NCI-H1417 treated with DMSO at 0.1 percent for 48 hours (cell line): Measurements from ENCODE around the gene AGRN.
"Not testable (repeated sequence)": the region's sequence is repeated elsewhere in the genome, so short reads cannot be mapped to it uniquely, and the experiment has no call there.

Experiments
- DNase-seq: peaks from one replicate; lab custom pipeline; 2025; lab: John Stamatoyannopoulos, UW

Gene AGRN

GRCh38 chr1:1001057-1001783 is 18.7 kb upstream of the AGRN start:
- no peak for DNase-seq

GRCh38 chr1:1003618-1004419 is 16.1 kb upstream of the AGRN start:
- DNase-seq = no peak

GRCh38 chr1:1004420-1004779 is 15.5 kb upstream of the AGRN start:
- no peak for DNase-seq

- no peak for DNase-seq
These were observed 14.9 kb upstream of the AGRN start for GRCh38 chr1:1004780-1005697.

GRCh38 chr1:1005774-1006304 is 14.1 kb upstream of the AGRN start:
- DNase-seq = no peak

GRCh38 chr1:1006305-1007159 is 13.4 kb upstream of the AGRN start:
- DNase-seq = no peak

- DNase-seq = not testable (repeated sequence)
These were observed 9.8 kb upstream of the AGRN start for GRCh38 chr1:1010131-1010530.

- DNase-seq = no peak
These were observed 8.4 kb upstream of the AGRN start for GRCh38 chr1:1011396-1011949.

GRCh38 chr1:1012736-1013104 is 7.2 kb upstream of the AGRN start:
- not testable (repeated sequence) for DNase-seq

GRCh38 chr1:1013105-1013921 is 6.6 kb upstream of the AGRN start, which contains the start of gene ISG15:
Gene ISG15, plus strand, starts transcription at chr1:1013497. Its CDS starts 77 bp downstream, at chr1:1013574.
- no peak for DNase-seq

GRCh38 chr1:1013922-1014648 is 5.8 kb upstream of the AGRN start:
- no peak for DNase-seq

- no peak for DNase-seq
These were observed 4.9 kb upstream of the AGRN start for GRCh38 chr1:1014799-1015681.

- not testable (repeated sequence) for DNase-seq
These were observed 2.3 kb upstream of the AGRN start for GRCh38 chr1:1017397-1018320.

GRCh38 chr1:1018321-1018685 is 1.6 kb upstream of the AGRN start:
- DNase-seq = not testable (repeated sequence)

GRCh38 chr1:1019122-1019999 is 559 bp upstream of the AGRN start:
- no peak for DNase-seq

- DNase-seq = no peak
These were observed 592 bp downstream of the AGRN start for GRCh38 chr1:1020415-1021009.
